Stimulated activated CD4-positive, alpha-beta T cell treated with anti-CD3 and anti-CD28 coated beads, Interleukin-12 subunit alpha, Interleukin-12 subunit beta, amount 100 ng/mL, for 24 hours (primary cell): ENCODE results near the gene NDOR1.

Experiments used
- DNase-seq, 2 experiments: peaks; one replicate each; pipeline ENCODE4 v3.0.0-alpha.2; 2020; ENCODE audit warnings: low read depth in 2 of 2

The NDOR1 gene

DNA sequence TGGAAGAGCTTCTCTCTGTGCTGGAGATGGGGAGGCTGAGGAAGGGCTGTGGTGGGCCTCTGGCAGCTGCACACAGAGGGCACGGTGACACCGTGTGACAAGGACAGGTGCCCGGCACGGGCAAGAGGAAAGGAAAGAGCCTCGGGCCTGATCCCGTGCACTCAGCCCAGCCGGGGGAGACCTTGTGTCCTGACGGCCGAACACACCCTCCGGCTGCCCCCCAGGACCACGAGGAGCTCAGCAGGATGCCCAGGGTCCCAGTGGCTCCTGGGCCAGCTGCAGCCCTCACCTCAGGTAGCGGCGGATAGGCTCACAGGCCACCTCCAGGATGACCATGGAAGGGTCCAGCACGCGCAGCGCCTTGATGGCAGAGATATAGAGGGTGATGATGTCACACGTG, 22.7 kb upstream of the NDOR1 start:
- no peak for DNase-seq

DNA sequence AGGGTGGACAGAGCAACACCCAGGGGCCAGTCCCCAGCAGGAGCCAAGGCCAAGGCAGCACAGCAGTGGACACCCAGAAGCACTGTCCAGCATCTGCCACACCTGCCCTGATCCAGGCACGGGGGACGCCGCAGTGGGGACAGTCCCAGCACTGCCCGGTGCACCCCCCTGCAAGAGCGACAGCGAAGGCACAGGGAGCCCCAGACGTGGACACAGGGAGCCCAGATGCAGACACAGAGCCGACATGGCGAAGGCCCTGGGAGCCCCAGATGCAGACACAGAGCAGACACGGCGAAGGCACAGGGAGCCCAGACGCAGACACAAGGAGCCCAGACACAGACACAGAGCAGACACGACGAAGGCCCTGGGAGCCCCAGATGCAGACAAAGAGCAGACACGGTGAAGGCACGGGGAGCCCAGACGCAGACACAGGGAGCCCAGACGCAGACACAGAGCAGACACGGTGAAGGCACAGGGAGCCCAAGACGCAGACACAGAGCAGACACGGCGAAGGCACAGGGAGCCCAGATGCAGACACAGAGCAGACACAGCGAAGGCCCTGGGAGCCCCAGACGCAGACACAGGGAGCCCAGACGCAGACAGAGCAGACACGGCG, 21.4 kb upstream of the NDOR1 start:
- no peak for DNase-seq

DNA sequence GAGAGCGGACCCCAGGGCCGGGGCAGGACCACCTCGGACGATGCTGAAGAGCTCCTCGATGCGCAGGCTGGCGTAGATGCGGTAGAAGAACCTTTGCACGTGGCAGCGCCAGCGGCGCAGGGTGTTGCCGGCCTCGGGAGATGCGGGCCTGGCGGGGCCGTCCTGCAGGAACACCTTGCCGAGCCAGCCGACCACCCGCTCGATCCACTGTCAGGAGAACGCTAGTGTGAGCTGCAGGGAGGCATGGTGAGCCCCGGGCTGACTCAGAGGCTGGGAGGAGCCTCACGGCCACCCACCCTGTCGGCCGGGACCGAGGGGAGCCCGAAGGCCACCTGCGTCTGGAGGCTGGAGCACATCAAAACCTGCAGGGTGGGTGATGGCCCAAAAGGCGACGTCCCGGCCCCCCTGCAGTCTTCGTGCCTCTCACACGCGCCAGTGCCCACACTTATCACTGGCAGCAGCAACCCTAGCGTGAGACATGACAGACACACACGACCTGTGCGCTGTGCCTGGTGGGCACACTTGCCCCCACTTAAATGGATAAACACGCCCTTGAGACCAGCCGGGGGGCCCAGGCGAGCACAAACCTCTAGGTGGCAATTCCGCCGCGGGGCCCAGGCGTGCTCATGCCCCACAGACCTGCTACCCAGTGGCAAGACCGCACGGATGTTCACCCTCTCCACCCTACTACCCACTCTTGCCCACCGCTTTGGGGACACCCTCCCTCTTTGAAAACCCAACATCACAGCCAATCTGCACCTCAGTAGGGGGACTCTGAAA, 20.4 kb upstream of the NDOR1 start:
- no peak for DNase-seq

DNA sequence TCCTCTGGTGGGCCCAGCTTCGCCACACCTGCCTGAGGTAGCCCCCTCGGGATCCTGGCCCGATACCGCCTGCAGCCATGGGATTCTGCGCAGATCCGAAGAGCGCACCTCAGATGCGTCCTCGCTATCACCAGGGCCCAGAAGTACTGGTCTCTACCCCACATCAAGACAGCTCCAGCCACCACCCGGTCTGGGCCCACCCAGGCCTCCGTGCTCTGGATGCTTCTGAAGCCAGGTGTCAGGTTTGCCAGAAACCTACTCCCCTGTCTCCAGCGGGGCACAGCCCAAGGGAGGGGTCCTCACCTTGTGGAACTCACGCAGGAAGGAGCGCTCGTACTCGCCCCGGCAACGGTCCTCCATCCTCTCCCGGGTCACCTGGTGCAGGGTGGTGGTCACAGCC, 19.6 kb upstream of the NDOR1 start:
- no peak for DNase-seq

DNA sequence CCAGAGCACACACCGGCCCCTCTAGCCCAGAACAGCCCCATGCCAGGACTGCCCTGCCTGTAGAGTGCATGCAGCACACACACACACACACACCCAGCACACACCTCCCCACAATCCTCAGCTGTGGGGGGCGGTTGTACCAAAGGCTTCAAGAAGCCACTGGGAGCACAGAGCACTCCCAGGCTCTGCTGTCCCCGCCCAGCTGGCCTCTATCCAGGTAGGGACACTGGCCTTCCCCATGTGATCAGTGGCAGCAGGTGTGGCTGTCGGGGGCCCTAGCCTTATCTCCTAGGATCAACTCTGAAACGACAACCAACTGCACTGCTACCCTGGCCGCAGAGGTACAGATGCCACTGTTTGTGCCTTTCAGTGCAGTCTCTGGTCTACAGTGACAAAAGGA, 19.1 kb upstream of the NDOR1 start:
- DNase-seq: no peak

DNA sequence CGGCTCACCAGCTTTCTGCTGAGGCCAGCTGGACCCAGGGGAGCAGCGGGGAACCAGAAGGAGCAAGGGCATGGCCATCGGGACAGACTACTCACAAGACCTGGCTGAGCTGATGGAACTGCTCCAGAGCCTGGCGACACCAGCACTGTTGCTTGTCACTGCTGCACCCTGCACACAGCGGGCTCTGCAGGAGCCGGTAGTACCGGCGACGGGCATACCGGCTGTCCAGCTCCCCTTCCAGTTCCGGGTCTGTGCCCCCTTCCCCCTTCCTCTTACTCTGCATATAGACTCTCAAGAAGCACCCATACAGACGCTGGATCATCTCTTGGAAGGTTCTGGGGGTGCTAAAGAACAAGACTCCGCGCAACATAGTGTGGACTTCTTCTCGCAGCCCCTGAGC, 18.1 kb upstream of the NDOR1 start:
- DNase-seq: no peak

DNA sequence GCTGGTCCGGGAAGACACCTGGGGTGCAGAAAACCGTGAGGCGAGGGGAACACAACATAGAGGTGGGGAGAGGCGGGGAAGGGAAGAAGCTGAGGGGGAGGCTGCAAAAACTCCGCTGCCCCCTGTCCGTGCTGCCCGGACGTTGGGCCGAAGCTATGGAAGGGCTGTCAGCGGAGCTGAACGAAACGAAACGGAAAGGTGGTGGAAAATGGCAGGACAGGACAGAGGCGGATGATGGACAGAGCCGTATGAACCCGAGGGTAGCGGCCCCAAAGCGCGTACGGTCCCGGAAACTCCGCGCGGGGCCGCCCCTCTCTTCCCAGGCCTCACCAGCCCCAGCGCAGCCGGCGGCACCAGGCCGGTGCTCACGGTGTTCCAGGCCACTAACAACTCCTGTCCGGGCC, 17.4 kb upstream of the NDOR1 start:
- DNase-seq: no peak

DNA sequence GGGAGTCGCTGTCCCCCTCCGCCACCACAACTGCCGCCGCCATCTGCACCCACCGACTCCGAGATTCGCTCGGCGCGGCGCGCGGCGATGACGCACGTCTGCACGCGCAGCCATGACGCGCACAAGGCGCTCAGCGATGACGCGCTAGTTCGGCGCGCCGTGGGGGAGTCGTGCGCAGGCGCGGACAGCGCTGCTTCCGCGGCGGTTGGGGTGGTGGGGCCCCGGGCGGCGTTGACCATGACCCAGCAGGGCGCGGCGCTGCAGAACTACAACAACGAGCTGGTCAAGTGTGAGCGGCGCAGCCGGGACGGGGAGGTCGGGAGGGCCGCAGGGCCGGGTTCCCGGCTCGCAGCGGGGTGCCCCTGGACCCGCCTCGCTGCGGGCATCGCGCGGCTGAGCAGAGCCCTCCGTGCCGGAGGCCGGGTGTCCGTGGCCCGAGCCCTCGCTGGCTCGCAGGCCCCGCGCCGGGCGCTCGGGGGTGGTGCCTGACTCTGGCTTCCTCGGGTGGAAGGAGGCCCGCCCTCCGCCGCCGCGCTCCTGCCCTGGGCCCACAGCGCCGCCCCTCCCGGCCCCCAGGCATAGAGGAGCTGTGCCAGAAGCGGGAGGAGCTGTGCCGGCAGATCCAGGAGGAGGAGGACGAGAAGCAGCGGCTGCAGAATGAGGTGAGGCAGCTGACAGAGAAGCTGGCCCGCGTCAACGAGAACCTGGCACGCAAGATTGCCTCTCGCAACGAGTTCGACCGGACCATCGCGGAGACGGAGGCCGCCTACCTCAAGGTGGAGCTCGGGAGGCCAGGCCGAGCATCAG, 16.8 kb upstream of the NDOR1 start, which contains the start of the genes ANAPC2 and SSNA1:
ANAPC2 (minus strand) TSS at position 71 of the 807 bp plus-strand sequence; CDS start at position 43, 28 bp downstream.
SSNA1 (plus strand) TSS at position 187 of the 807 bp plus-strand sequence; CDS start at position 238, 51 bp downstream.
- DNase-seq: peak; percentile 87 to 88

DNA sequence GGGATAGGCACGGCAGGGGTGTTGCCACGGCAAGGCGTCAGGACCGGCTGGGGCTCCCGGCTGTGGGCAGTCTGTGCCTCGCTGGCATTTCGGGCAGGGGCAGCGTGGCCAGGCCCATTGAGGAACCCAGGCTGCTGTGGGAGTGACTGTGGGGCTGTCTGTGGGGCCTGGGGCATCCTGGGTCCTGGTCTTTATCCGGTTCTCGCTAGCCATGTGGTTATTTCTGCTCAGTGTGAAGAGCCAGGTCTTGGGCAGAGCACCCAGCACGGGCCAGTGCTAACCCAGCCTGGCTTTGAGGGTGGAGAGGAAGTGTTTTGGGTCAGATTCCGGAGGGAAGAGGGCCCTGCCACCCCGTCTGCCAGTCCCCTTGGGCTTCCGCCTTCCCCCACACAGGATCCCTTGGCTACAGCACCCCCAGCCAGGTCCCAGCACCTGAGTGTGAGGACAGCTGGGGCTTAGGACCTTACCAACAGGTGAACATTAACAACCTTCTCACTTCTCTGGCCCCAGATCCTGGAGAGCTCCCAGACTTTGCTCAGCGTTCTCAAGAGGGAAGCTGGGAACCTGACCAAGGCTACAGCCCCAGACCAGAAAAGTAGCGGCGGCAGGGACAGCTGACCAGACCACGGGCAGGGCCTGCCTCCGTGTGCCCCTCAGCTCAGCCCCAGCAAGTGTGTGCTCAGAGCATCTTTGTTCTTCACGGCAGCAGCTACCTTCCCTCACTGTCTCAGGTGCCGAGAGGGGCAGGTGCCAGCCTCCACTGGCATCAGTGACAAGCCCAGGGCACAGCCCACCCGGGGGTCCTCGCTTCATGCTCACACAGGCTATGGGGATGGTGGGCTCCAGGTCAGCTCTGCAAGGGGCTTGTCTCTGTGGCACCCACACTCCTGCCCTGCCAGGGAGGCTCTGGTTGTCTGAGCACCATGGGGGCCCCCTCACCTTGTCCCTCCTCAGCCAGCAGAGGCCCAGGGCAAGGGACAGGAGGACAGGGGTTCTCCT, 15.9 kb upstream of the NDOR1 start:
- DNase-seq: no peak

DNA sequence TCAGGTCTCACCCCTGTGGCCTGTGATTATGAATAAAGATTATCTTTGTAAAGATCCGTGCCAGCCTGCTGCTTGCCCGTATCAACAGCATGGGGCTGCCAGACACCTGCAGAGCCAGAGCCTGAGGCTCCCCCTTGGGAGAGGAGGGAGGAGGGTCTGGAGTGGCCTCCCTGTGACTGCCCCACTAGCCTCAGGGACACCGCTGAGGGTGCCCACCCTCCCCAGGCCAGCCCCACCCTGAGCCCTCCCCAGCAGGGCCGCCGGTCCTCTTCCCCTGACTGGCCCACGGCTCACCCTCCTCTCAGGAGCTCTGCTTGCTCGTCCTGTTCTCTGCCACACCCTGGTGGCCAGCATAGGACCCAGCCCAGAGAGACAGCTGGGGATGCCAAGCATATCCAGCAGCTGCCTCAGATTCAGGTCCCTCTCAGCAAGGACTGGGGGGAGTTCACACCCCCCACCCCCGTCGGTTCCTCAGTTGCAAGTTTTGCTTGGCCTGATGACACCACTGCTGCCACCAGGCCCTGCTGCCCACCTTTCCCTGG, 15.1 kb upstream of the NDOR1 start:
- no peak for DNase-seq

DNA sequence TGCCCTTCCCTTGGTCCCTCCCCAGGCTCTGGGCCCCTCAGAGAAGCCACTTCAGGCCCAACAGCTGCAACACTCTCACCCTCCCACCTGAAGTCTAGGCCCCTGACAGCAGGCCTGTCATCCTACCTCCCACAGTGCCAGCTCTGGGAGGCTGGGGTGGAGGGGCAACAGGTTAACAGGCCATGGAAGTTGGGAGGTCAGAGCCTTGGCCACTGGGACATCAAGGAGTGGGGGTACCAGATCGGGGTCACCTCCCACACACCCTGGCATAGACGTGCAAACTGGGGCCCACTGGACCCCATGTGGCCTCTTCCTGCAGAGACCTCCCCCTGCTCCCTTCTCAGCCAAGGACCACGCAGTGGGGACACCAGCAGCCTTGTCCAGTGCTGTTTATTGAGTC, 14.3 kb upstream of the NDOR1 start:
- no peak for DNase-seq

DNA sequence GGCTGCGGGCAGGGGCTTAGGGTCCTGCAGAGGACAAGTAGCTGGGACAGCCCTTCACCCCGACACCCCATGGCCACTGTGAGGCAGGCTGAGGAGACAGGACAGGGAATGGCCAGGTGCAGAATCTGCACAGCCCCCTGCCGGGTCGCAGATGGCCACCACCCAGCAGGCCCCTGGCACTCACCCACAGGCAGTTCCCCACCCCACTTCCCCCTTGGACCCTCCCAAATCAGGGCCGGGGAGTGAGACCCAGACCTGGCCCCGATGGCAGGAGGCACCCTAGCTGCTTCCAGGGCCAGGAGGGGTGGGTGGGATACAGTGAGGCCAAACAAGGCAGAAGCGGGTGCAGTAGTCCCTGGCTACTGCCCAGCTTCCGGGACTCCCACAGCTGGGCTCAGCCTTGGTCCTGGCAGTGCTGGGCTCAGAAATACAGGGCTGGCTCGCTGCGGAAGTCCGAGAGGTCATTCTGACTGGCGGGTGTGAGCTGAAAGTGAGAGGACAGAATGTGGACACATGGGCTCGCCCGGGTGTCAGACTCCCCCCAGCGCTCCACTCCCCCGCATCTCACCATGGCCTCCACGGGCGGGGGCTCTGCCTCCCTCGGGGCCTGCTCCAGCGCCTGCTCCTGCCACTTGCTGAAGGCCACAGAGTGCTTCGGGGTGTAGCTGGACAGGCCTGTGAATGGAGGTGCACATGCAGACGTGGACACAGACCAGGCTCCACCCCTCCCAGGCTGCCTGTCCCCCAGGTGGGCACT, 13.6 kb upstream of the NDOR1 start:
- DNase-seq: no peak

DNA sequence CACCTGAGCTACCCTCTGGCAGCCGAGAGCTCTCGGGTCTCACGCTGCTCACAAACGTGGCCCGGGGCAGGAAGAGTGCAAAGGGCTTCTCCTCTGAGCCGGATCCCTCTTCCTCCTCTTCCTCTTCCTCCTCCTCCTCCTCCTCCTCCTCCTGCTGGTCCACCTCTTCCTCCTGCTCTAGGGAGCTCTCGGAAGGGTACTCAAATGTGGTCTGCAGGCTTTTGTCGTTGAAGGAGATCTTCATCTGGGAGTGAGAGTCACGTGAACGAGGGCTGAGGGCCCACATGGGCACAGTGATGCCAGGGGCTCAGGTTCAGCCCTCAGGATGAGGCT, 13.1 kb upstream of the NDOR1 start:
- DNase-seq: no peak

DNA sequence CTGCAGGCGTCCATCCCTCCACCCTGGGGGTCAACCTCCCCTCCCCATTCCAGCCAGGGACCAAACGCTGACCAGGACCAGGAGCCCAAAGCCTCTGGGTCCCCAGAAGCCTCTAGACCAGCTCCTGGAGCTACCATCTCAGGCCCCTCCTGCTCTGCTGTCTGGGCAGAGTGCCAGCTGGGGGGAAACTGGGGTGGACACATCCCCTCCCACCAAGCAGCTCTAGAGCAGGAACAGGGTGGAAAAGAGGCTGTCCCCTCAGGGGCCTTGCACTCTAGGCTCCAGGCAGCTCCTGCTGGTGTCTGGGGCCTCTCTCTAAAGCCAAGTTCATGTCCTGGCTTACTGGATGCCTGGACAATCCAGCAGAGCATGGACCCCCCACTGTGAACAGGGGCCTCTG, 12.6 kb upstream of the NDOR1 start:
- no peak for DNase-seq

DNA sequence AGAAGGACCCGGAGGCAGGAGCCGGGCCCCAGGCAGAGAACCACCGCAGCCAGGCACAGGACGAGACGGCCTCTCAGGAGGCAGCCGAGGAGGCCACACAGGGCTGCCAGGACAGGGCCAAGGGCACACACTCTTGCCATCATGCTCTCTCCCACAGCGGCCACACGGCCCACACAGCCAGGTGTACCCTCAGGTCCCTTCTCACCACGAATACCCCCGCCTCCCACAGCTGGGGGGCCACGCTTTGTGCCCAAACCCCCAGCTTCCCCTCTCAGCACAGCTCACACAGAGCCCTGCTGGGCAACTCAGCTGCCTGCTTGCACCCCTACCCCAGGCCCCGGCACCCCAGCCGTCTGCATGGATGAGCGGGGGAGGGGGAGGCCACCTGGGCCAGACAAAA, 11.7 kb upstream of the NDOR1 start:
- no peak for DNase-seq

DNA sequence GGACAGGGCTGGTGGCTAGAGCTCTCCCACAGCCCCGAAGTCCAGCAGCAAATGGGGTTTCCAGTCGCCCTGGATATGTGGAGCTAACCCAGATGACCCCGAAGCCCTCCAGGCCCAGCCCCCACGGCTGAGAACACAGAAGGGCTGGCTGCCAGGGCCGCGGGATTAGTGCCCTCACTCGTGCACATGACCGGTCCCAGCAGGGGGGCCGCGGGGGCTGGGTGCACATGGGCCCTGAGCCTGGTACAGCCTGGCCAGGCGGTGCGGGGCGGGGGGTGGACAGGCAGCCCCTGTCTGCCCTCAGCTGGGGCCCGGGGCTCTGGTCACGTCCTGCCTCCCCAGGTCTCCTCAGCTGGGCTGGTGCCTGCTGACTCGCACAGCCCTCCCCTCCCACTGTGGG, 11.1 kb upstream of the NDOR1 start:
- no peak for DNase-seq

DNA sequence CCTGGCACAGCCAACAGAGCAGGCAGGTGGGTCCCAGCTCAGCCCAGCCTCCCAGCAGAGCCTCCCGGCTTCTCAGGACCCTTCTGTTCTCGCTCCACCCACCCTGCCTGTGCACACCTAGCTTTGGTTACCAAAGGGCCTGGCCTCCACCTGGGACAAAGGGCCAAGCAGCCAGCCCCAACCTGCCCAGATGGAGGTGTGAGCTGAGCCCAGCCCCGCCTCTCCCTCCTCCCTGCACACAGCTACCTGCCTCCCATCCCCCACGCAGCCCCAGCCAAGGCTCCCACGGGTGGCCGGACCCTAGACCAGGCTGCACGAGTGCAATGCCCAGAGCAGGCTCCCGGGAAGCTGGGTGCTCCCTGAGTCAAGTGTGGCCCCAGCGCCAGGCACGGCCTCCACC, 10.6 kb upstream of the NDOR1 start:
- no peak for DNase-seq

DNA sequence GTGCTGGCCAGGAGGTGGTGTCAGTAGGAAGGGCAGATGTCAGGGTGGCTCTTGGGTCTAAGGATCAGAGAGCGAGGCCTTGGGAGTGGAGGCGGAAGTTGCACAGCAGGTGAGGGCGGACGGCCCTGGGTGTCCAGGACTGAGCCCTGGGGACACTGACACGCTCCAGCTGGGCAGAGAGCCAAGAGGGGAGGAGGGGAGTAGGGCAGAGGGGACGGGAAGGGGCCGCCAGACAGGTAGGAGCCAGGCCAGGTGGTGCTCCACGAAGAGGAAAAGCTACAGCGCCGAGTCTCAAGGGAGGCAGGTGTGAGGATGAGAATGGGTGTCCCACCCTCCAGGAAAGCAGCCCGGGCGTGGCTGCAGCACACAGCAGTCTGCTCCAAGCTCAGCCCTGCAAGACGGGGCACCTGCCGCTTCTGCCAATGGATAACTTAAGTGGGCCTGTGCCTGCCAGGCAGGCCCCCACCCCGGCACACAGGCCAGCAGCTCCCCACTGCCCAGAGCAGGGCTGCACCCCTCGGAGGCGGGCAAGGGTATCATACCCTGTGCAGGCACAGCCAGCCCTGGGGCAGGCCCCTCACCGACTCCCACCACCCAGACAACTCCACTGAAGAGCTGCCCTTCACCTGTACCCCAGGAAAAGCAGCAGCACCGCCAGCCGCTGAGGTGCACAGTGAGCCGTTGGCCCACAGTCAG, 9.8 kb upstream of the NDOR1 start:
- DNase-seq: no peak

DNA sequence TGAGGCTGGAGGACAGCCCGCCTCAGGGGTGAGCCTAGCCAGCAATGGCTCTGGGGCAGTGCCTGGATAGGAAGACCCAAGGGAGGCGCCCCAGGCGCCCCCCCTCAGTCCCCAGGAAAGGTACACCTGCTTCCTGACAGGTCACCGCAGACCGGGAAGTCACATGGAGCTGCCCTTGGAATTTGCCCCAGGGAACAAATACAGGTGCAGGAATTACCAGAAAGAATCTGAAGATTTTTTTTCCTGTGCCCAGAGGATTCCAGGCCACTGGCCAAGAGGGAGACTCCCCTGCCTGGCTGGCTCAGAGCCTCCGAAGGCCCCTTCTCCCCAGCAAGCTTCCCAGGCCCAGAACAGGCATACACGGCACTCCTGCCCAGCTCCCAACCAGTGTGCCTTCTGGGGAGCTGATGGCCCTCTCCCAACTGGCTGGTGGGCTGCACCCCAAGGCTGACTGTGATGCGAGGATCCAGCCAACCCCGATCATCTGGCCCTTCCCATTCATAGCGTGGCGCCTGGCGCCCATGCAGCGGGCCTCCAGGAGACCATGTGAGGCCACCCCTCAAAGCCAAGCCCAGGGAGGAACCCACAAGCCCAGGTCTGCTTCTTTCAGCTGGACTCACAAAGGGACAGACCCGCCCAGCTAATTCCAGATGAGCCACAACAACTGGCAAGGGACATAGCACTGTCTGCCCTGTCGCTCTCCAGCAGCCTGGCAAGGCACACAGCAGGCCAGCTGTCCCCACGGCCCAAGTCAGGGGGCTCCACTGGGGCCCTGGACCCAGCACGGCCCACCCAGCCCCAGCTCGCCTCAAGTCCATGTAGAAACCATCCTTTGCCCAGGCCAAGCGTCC, 7.2 kb upstream of the NDOR1 start:
- no peak for DNase-seq
